Hippocampal formation (tissue), 2 donors: ENCODE measurements around the gene MT1G.
"Not testable (repeated sequence)": the region's sequence is repeated elsewhere in the genome, so short reads cannot be mapped to it uniquely, and the experiment has no call there.

Experiments
- DNase-seq, 2 donors: peaks; one replicate each; lab custom pipeline; 2025; lab: John Stamatoyannopoulos, UW

Gene MT1G

GRCh38 chr16:56667581-56668571 lies at the start of gene MT1G:
TSS of gene MT1G (minus strand) at chr16:56668065. CDS start at chr16:56667993, 72 bp downstream.
- peak in 1 of 2 donors; percentile 18 for DNase-seq

DNA sequence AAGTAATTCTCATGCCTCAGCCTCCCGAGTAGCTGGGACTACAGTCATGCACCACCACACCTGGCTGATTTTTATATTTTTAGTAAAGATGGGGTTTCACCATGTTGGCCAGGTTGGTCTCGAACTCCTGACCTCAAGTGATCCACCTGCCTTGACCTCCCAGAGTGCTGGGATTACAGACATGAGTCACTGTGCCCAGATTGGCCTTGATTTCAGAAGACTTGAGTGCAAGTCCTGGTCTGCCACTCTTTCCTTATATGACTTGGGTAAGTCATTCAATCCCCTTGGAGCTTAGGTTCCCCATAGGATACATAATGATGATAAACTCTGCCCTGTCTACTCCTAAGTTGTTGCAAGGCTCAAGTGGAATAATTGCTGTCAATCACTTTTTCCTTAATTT lies 49.7 kb upstream of the MT1G start:
- not testable (repeated sequence) for DNase-seq

- no peak for DNase-seq
Measured at GRCh38 chr16:56716761-56717160, 48.9 kb upstream of the MT1G start.

DNA sequence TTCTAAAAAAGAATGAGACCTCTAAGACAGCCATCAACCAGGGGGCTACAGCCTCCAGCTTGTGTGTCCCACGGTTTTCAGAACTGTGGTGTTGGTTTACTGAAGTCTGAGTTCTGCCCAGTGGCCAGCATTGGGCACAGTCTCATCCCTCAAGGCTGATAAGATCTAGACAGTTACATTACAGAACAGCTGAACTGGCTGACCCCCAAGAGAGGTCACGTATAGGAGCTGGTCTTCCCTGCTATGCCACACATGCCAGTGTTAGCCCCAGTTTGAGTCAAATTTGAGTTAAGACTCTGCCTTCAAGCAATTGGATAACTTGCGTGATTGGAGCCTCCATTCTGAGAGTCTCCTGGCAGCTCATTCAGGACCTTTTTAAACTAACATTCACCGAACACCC lies 47.3 kb upstream of the MT1G start:
- DNase-seq = no peak

GRCh38 chr16:56713794-56714193 lies 45.9 kb upstream of the MT1G start:
- no peak for DNase-seq

DNA sequence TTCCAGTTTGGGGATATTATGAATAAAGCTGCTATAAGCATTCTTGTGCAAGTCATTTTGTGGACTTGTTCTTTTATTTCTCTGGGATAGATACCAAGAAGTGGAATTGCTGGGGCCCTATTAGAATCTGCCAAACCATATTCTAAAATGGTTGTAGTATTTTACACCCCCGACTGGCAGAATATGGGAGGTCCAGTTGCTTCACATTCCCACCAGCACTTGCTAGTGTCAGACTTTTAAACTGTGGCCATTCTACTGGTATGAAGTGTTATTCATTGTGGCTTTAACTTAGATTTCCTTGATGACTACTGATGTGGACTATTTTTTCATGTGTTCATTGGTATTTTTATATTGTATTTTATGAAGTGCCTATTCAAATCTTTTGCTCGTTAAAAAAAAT lies 44.0 kb upstream of the MT1G start:
- no peak for DNase-seq

GRCh38 chr16:56710181-56710737 lies 42.4 kb upstream of the MT1G start:
- DNase-seq = no peak

DNA sequence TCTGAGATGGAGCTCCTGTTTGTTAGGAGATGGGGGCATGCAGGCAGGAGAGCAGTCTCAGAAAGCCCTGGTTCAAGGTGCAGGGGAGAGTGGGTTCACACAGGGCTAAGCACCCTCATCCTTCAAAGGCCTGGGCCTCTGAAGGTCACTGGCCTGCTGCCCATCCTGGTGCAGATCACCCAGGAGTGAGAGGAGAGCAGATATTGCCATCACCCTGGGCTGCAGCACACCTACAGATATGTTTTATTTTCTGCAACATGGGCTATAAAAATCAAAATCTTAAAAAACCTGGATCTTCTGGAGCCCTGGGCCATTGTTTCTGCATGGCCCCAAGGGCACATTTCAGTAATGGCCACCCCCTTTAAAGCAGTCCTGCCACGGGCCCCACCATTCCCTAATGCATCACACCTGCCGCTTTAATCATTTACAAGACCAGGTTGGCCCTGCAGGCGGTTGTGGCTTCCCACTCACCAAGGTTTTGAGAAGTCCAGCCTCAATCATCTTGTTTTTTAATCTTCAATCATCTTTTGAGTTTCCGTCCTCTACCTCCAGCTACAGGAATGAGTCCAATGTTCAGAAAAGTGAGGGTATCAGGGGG lies 41.7 kb upstream of the MT1G start:
- DNase-seq = no peak

- no peak for DNase-seq
Measured at GRCh38 chr16:56708525-56709442, 40.9 kb upstream of the MT1G start.

DNA sequence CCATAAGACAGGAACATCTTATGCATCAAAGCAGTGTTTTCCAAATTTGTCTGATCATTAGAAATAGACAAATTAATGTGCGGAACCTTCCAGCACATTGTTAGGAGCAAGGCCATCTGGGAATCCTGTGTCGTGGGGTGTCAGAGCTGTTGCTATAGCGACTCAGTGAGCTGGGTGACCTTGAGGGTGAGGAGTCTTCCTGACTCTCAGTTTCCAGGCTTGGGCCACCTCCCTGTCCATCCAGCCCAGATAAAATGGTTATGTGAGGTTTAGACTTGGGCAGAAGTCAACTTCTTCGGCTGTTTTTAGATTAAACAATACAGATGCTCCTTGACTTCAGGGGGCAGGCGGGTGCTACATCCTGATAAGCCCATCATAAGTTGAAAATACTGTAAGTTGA lies 35.0 kb upstream of the MT1G start:
- no peak for DNase-seq

DNA sequence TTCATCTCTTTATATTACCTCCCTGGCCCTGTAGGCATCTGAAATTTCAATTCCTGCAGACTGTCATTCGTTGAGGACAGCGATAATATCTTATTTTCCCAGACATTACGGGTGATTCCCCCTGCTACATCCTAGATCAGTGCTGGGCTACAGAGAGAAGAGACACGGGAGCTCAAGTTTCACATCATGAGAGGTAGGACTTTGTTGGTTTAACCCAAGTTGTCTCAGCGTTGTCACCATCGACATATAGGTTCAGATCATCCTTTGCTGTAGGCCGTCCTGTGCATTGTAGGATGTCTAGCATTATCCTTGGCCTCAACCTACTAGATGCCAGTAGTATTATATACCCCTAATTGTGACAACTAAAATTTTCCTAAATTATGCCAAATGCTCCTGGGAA lies 33.7 kb upstream of the MT1G start:
- no peak for DNase-seq

- DNase-seq = no peak
Measured at GRCh38 chr16:56700631-56701030, 32.8 kb upstream of the MT1G start.

GRCh38 chr16:56700195-56700594 lies 32.3 kb upstream of the MT1G start:
- no peak for DNase-seq

- no peak for DNase-seq
Measured at GRCh38 chr16:56697456-56698155, 29.7 kb upstream of the MT1G start.

GRCh38 chr16:56695246-56695645 lies 27.4 kb upstream of the MT1G start:
- DNase-seq = no peak

DNA sequence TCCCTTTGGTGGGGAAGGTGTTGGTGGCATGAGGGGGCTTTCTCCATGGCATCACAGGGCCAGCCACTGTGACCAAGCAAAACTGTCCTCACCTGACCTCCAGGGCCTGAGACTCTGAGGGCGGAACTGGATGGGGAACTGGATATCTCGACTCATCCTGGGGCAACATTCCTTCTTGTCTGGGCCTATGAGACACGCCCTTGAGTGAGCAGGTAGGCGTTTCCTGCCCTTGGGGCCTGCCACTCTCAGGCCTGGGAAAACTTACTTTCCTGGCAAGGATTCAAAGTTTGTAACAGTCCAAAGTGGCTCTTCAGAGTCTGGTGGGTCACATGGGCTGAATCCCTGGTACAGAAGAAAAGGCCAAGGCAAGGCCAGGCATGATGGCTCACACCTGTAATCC lies 24.0 kb upstream of the MT1G start:
- no peak for DNase-seq

DNA sequence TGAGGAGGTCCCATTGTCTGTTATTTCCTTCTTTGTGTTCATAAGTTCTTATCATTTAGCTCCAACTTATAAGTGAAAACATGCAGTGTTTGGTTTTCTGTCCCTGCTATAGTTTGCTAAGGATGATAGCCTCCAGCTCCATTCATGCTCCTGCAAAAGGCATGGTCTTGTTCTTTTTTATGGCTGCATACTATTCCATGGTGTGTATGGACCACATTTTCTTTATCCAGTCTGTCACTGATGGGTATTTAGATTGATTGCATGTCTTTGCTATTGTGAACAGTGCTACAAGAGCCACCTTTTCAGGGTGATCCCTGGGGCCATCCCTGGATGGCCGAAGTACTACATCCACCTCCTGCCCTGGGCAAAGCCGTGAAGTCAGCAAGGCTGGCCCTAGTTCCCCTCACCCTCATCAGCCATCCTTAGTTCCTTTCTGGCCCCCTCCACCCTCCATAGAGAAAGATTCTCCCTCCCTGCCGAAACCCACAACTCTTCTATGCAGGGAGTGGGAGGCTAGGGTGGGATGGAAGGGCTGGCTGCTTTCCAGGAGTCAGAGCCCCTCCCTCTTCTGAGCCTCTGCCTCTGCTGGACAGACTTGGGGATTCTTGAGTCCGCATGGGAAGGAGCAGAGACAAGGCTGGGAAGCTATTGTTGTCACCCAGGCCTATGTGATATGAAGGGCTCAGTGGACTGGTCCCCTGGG lies 22.7 kb upstream of the MT1G start:
- no peak for DNase-seq

- DNase-seq = no peak
Measured at GRCh38 chr16:56689171-56689570, 21.3 kb upstream of the MT1G start.

GRCh38 chr16:56688762-56689161 lies 20.9 kb upstream of the MT1G start:
- no peak for DNase-seq

- DNase-seq = no peak
Measured at GRCh38 chr16:56686758-56687157, 18.9 kb upstream of the MT1G start.
